Endothelial cell of umbilical vein (primary cell): ENCODE results near the gene FLT4. TPM values are rescaled to one million over a fixed set of nuclear protein-coding genes. Genes with fewer than 3 reads are reported as not detected.

Source experiments
- BruUV-seq: library from RNA; stranded (reverse); fragments of 400-500 nt; replicated peaks from 2 replicates; lab custom pipeline; 2021; lab: Mats Ljungman, UMichigan
- CTCF ChIA-PET: fragments of 300-600, 350-600 bp; sonication (Branson Sonifier 250); formaldehyde crosslinking; loops from one replicate; lab custom pipeline; 2021; ENCODE audit warnings: antibody characterized with exemption, inconsistent platforms; lab: Charles Lee
- POLR2A ChIA-PET: fragments of 300-600, 350-600 bp; sonication (Branson Sonifier 250); formaldehyde crosslinking; loops from one replicate; lab custom pipeline; 2021; ENCODE audit warnings: antibody characterized with exemption, inconsistent platforms; lab: Charles Lee
- DNase-seq: peaks from one replicate; pipeline ENCODE4 v3.0.0-alpha.2; 2011; ENCODE audit warnings: low read depth, low spot score
- FAIRE-seq: peaks from 2 replicates; lab custom pipeline; 2011; peaks lifted over from hg19 to GRCh38; lab: Jason Lieb, UNC
- H2AFZ ChIP-seq: 2 replicates; pipeline ENCODE4 v1.6.0; 2012; ENCODE audit warnings: low read depth, low read length, control low read depth, inconsistent platforms
- H3K27ac ChIP-seq: 2 replicates; pipeline ENCODE4 v1.5.1; 2011; ENCODE audit warnings: low read depth, mild to moderate bottlenecking, control low read depth, low read length, moderate library complexity; ENCODE audit not compliant: insufficient read depth
- H3K27me3 ChIP-seq, 2 experiments: 2 replicates each; pipeline versions ENCODE4 v1.6.0 to v1.6.1; 2011; ENCODE audit warnings: low read length in 2 of 2, mixed read lengths in 1 of 2; ENCODE audit not compliant: control insufficient read depth in 2 of 2, insufficient read depth in 2 of 2
- H3K36me3 ChIP-seq, 2 experiments: 2 replicates in 1 of 2; 3 replicates in 1 of 2; pipeline ENCODE4 v1.5.1; 2011; ENCODE audit warnings: low read length in 2 of 2, mild to moderate bottlenecking in 1 of 2, moderate library complexity in 1 of 2; ENCODE audit not compliant: control insufficient read depth in 2 of 2, insufficient read depth in 2 of 2; ENCODE audit errors: extremely low read depth in 1 of 2
- H3K4me1 ChIP-seq: 3 replicates; pipeline ENCODE4 v1.5.1; 2011; ENCODE audit warnings: mild to moderate bottlenecking, low read length; ENCODE audit not compliant: control insufficient read depth, insufficient read depth; ENCODE audit errors: extremely low read depth
- H3K4me2 ChIP-seq: 2 replicates; pipeline ENCODE4 v1.6.1; 2011; ENCODE audit warnings: low read length, control low read depth, mixed read lengths; ENCODE audit not compliant: insufficient read depth
- H3K4me3 ChIP-seq, 3 experiments: fragments of 200-600 bp in 1 of 3; sonication (generic), shearing (Covaris generic) in 1 of 3; replicated peaks in 1 of 3; 2 replicates each; pipeline ENCODE4 v1.5.1; 2011 to 2016; ENCODE audit warnings: control low read depth in 3 of 3, low read length in 3 of 3, mild to moderate bottlenecking in 2 of 3, inconsistent platforms in 1 of 3, low read depth in 1 of 3, moderate library complexity in 1 of 3; ENCODE audit not compliant: insufficient read depth in 1 of 3
- H3K79me2 ChIP-seq: 2 replicates; pipeline ENCODE4 v1.6.0; 2012; ENCODE audit warnings: low read length, inconsistent platforms; ENCODE audit not compliant: control insufficient read depth, insufficient read depth
- H3K9ac ChIP-seq: replicated peaks from 2 replicates; pipeline ENCODE3; 2011; ENCODE audit warnings: low read length, control low read depth; ENCODE audit not compliant: insufficient read depth; ENCODE audit errors: extremely low read depth
- H3K9me1 ChIP-seq: replicated peaks from 3 replicates; pipeline ENCODE4 v1.6.0; 2011; ENCODE audit warnings: mild to moderate bottlenecking, low read length; ENCODE audit not compliant: control insufficient read depth, insufficient read depth; ENCODE audit errors: extremely low read depth
- H3K9me3 ChIP-seq: replicated peaks from 2 replicates; pipeline ENCODE4 v1.5.1; 2012; ENCODE audit warnings: low read length, inconsistent platforms; ENCODE audit not compliant: control insufficient read depth, insufficient read depth
- H4K20me1 ChIP-seq: replicated peaks from 2 replicates; pipeline ENCODE3; 2011; ENCODE audit warnings: mild to moderate bottlenecking, low read length; ENCODE audit not compliant: control insufficient read depth, insufficient read depth; ENCODE audit errors: extremely low read depth
- EZH2 ChIP-seq: IDR thresholded peaks from 2 replicates; pipeline ENCODE4 v1.6.1; 2012; ENCODE audit warnings: borderline replicate concordance, low read depth, mild to moderate bottlenecking, moderate library complexity, low read length, inconsistent platforms; ENCODE audit not compliant: severe bottlenecking
- FOS ChIP-seq: IDR thresholded peaks from 2 replicates; pipeline ENCODE4 v1.6.1; 2011; ENCODE audit warnings: mild to moderate bottlenecking, low read length, moderate library complexity, borderline replicate concordance; ENCODE audit not compliant: insufficient read depth
- GATA2 ChIP-seq: IDR thresholded peaks from 2 replicates; pipeline ENCODE4 v1.7.0; 2011; ENCODE audit warnings: low read depth, mild to moderate bottlenecking, moderate library complexity, mixed read lengths, low read length; ENCODE audit not compliant: insufficient read length, insufficient read depth
- JUN ChIP-seq: IDR thresholded peaks from 2 replicates; pipeline ENCODE4 v1.6.1; 2011; ENCODE audit warnings: borderline replicate concordance, low read depth; ENCODE audit not compliant: insufficient read length, insufficient read depth
- MYC ChIP-seq: IDR thresholded peaks from one replicate; pipeline ENCODE4 v1.6.1; 2011; ENCODE audit warnings: mild to moderate bottlenecking, low read depth, low read length
- POLR2A ChIP-seq: IDR thresholded peaks from 2 replicates; pipeline ENCODE4 v1.6.1; 2012; ENCODE audit warnings: low read depth, mild to moderate bottlenecking, control low read depth, low read length
- dilution Hi-C: fragments of 300-500 bp; cut with MboI; formaldehyde crosslinking; loops from one replicate; pipeline ENCODE4 v1.15.0; 2019; ENCODE audit warnings: low sequenced_read_pairs; ENCODE audit not compliant: extremely low pct_ligation_motif_present
- intact Hi-C: fragments of 100-400 bp; cut with micrococcal nuclease; formaldehyde crosslinking; loops from one replicate; pipeline ENCODE4 v1.10.0; 2022
- polyA plus RNA-seq, 4 experiments: library from polyadenylated mRNA; depleted of rRNA in 3 of 4; stranded (reverse) in 3 of 4; unstranded in 1 of 4; fragments of >200 nt; gene quantifications; 2 replicates each; pipeline versions ENCODE4 v1.2.1 to v1.2.3, GENCODE V29; 2011 to 2012; ENCODE audit warnings: missing spikeins in 1 of 4
- total RNA-seq: library from RNA; stranded (reverse); gene quantifications from 2 replicates; pipeline ENCODE4 v1.2.3, GENCODE V29; 2021
- TF ChIP-seq, protein P1 (sequence below): IDR thresholded peaks from 2 replicates; pipeline ENCODE4 v1.6.1; 2011; ENCODE audit not compliant: insufficient read depth, insufficient read length
- TF ChIP-seq, protein P2 (sequence below), 2 donors: IDR thresholded peaks; 1 replicate in 1 of 2; 2 replicates in 1 of 2; pipeline ENCODE4 v1.5.1; 2011; ENCODE audit warnings: low read length in 2 of 2, mild to moderate bottlenecking in 2 of 2, moderate library complexity in 2 of 2, control low read depth in 1 of 2, inconsistent platforms in 1 of 2, low read depth in 1 of 2; ENCODE audit not compliant: insufficient read depth in 1 of 2; ENCODE audit errors: extremely low read depth in 1 of 2

Gene FLT4
- total and polyA plus RNA-seq, 2 donors (not counting 3 experiments of a cell fraction or from before 2014, with no cell fraction given), result 44.4 to 71.5 TPM

- H2AFZ ChIP-seq, result no peak overlapping the region
- H3K79me2 ChIP-seq, result no peaks in the 10 kb centered on the region
- no peak for DNase-seq
- H3K4me3 ChIP-seq, result no peak overlapping the region
- H3K9me3 ChIP-seq, result no peaks in the 10 kb centered on the region
- peaks cover 0 to 6% of the 10 kb centered on the region in 2 experiments for H3K36me3 ChIP-seq
- H4K20me1 ChIP-seq, result no peaks in the 10 kb centered on the region
- H3K4me1 ChIP-seq, result no peaks in the 10 kb centered on the region
- TF ChIP-seq EZH2 (no peak), GATA2 (no peak), JUN (no peak), FOS (no peak), POLR2A (no peak), MYC (no peak)
- TF ChIP-seq, protein P1, sequence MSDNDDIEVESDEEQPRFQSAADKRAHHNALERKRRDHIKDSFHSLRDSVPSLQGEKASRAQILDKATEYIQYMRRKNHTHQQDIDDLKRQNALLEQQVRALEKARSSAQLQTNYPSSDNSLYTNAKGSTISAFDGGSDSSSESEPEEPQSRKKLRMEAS, result no peak
- TF ChIP-seq, protein P2, sequence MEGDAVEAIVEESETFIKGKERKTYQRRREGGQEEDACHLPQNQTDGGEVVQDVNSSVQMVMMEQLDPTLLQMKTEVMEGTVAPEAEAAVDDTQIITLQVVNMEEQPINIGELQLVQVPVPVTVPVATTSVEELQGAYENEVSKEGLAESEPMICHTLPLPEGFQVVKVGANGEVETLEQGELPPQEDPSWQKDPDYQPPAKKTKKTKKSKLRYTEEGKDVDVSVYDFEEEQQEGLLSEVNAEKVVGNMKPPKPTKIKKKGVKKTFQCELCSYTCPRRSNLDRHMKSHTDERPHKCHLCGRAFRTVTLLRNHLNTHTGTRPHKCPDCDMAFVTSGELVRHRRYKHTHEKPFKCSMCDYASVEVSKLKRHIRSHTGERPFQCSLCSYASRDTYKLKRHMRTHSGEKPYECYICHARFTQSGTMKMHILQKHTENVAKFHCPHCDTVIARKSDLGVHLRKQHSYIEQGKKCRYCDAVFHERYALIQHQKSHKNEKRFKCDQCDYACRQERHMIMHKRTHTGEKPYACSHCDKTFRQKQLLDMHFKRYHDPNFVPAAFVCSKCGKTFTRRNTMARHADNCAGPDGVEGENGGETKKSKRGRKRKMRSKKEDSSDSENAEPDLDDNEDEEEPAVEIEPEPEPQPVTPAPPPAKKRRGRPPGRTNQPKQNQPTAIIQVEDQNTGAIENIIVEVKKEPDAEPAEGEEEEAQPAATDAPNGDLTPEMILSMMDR (IDR thresholded peaks at IDR 0.05; ENCODE audit: extremely low read depth in 1 of 2, insufficient read depth in 1 of 2, low read depth in 1 of 2, low read length in 2 of 2), result no peak
- no peak overlapping the region for H3K9ac ChIP-seq
- no peak overlapping the region for H3K27ac ChIP-seq
- no TSS peak for BruUV-seq
- ChIA-PET POLR2A (no interaction called here), CTCF (interaction anchor here (0.9 kb wide), 1 partner anchor 7 kb away, joined by 3 read pairs; no protein-coding TSS in a partner anchor)
- dilution Hi-C loops, result no loop called here
- H3K27me3 ChIP-seq, result no peaks in the 10 kb centered on the region
- H3K9me1 ChIP-seq, result no peaks in the 10 kb centered on the region
- intact Hi-C loops, result no loop called here
- H3K4me2 ChIP-seq, result no peak overlapping the region
- FAIRE-seq, result no peak
Observed at GRCh38 chr5:180613814-180614188, 35.6 kb downstream of the FLT4 start.
